Ishikawa (cell line): ENCODE data around the gene A4GNT.

Experiments
- CEBPB ChIP-seq: IDR thresholded peaks from 2 replicates; pipeline ENCODE4 v1.6.1; 2012
- CREB1 ChIP-seq: IDR thresholded peaks from 2 replicates; pipeline ENCODE4 v1.6.1; 2012; ENCODE audit warnings: low read depth
- EGR1 ChIP-seq: IDR thresholded peaks from 2 replicates; pipeline ENCODE4 v1.6.1; 2012
- EP300 ChIP-seq: IDR thresholded peaks from 2 replicates; pipeline ENCODE4 v1.6.1; 2012; ENCODE audit warnings: borderline replicate concordance
- FOXM1 ChIP-seq: IDR thresholded peaks from 2 replicates; pipeline ENCODE4 v1.6.1; 2012; ENCODE audit warnings: low read depth, borderline replicate concordance
- NFIC ChIP-seq: IDR thresholded peaks from 2 replicates; pipeline ENCODE4 v1.6.1; 2012
- RAD21 ChIP-seq: IDR thresholded peaks from 2 replicates; pipeline ENCODE4 v1.6.1; 2012; ENCODE audit warnings: low read depth
- TAF1 ChIP-seq: IDR thresholded peaks from 2 replicates; pipeline ENCODE4 v1.6.1; 2012; ENCODE audit warnings: low read depth, mild to moderate bottlenecking
- TCF12 ChIP-seq: IDR thresholded peaks from 2 replicates; pipeline ENCODE4 v1.6.1; 2012; ENCODE audit warnings: low read depth
- TEAD4 ChIP-seq: IDR thresholded peaks from 2 replicates; pipeline ENCODE4 v1.6.1; 2012
- YY1 ChIP-seq: IDR thresholded peaks from 2 replicates; pipeline ENCODE4 v1.6.1; 2012; ENCODE audit warnings: low read depth
- ZBTB7A ChIP-seq: IDR thresholded peaks from 2 replicates; pipeline ENCODE4 v1.6.1; 2012; ENCODE audit warnings: low read depth
- TF ChIP-seq, protein P1 (sequence below): IDR thresholded peaks from 2 replicates; pipeline ENCODE4 v1.6.1; 2012
- TF ChIP-seq, protein P2 (sequence below): IDR thresholded peaks from 2 replicates; pipeline ENCODE4 v1.6.1; 2012
- TF ChIP-seq, protein P3 (sequence below): IDR thresholded peaks from 2 replicates; pipeline ENCODE4 v1.6.1; 2012; ENCODE audit warnings: low read depth, mild to moderate bottlenecking

A4GNT gene

DNA sequence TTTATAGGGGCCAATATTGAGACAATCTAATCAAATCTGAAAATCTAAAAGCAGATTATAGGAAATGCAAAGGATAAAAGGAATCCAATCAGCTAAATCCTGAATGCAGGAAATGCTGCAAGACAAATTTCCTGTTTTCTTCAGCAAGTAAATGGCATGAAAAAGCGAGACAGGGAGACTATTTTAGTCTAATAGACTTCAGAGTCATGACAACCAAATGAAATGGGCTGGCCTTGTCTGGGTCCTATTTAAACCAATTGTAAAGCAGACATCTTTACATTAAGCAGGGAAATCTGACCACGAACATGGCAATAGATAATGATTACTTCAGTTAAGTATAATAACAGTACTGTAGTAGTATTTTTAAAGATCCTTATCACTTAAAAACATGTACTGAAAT lies 40.4 kb upstream of the A4GNT start:
- TF ChIP-seq CEBPB (no peak), EGR1 (no peak), TAF1 (no peak), NFIC (no peak), EP300 (no peak), FOXM1 (no peak), TEAD4 (no peak), TCF12 (no peak), ZBTB7A (no peak), RAD21 (no peak), CREB1 (no peak), YY1 (no peak)
- TF ChIP-seq, protein P1, sequence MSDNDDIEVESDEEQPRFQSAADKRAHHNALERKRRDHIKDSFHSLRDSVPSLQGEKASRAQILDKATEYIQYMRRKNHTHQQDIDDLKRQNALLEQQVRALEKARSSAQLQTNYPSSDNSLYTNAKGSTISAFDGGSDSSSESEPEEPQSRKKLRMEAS = no peak
- TF ChIP-seq, protein P2, sequence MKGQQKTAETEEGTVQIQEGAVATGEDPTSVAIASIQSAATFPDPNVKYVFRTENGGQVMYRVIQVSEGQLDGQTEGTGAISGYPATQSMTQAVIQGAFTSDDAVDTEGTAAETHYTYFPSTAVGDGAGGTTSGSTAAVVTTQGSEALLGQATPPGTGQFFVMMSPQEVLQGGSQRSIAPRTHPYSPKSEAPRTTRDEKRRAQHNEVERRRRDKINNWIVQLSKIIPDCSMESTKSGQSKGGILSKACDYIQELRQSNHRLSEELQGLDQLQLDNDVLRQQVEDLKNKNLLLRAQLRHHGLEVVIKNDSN = no peak
- TF ChIP-seq, protein P3, sequence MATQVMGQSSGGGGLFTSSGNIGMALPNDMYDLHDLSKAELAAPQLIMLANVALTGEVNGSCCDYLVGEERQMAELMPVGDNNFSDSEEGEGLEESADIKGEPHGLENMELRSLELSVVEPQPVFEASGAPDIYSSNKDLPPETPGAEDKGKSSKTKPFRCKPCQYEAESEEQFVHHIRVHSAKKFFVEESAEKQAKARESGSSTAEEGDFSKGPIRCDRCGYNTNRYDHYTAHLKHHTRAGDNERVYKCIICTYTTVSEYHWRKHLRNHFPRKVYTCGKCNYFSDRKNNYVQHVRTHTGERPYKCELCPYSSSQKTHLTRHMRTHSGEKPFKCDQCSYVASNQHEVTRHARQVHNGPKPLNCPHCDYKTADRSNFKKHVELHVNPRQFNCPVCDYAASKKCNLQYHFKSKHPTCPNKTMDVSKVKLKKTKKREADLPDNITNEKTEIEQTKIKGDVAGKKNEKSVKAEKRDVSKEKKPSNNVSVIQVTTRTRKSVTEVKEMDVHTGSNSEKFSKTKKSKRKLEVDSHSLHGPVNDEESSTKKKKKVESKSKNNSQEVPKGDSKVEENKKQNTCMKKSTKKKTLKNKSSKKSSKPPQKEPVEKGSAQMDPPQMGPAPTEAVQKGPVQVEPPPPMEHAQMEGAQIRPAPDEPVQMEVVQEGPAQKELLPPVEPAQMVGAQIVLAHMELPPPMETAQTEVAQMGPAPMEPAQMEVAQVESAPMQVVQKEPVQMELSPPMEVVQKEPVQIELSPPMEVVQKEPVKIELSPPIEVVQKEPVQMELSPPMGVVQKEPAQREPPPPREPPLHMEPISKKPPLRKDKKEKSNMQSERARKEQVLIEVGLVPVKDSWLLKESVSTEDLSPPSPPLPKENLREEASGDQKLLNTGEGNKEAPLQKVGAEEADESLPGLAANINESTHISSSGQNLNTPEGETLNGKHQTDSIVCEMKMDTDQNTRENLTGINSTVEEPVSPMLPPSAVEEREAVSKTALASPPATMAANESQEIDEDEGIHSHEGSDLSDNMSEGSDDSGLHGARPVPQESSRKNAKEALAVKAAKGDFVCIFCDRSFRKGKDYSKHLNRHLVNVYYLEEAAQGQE = no peak

DNA sequence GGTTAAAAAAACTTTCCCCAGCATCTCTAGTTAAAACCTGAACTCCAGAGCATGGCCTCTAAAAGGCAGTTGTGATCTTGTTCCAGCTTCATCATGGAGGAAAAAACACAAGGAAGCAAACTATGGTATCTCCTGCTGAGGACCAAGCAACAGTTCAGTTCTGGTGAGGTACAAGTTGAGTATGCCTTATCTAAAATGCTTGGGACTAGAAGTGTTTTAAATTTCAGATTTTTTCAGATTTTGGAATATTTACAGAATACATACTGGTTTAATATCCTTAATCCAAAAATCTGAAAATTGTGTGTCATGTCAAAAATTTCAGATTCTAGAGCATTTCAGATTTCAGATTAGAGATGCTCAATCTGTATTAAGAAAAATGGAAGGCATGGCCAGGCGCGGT lies 32.9 kb upstream of the A4GNT start:
- no peak for TF ChIP-seq TAF1

DNA sequence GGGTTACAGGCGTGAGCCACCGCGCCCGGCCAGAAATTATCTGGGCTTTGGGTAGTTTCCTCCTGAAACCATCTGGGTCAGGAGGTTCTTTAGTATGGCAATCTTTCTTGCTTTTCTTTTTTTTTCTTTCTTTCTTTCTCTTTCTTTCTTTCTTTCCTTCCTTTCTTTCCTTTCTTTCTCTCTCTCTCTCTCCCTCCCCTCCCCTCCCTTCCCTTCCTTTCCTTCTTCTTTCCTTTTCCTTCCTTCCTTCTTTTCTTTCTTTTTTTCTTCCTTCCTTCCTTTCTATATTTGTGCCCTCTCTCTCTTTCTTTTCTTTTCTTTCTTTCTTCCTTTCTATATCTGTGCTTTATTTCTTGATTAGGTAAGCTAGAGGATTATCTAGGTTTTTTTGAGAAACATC lies 25.6 kb upstream of the A4GNT start:
- TF ChIP-seq, protein P1 = no peak
- TF ChIP-seq TAF1 = no peak
- TF ChIP-seq, protein P2 = no peak
- no peak for TF ChIP-seq ZBTB7A
- no peak for TF ChIP-seq TCF12
- no peak for TF ChIP-seq CEBPB
- no peak for TF ChIP-seq EP300
- TF ChIP-seq TEAD4 = no peak

DNA sequence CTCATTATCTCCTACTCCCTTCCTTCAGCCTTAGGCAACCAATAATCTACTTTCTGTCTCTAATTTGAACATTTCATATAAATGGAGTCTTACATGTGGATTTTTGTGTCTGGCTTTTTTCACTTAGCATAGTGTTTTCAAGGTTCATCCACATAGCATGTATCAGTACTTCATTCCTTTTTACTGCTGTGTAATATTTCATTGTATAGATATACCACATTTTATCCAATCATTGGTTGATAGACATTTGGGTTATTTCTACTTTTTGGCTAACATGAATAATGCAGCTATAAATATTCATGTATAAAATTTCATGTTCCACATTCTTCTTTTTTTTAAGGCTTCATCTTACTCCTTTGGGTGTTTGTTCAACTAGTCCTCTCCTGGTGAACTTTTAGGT lies 22.3 kb upstream of the A4GNT start:
- TF ChIP-seq TAF1 = no peak
- no peak for TF ChIP-seq ZBTB7A
- TF ChIP-seq, protein P2 = no peak

DNA sequence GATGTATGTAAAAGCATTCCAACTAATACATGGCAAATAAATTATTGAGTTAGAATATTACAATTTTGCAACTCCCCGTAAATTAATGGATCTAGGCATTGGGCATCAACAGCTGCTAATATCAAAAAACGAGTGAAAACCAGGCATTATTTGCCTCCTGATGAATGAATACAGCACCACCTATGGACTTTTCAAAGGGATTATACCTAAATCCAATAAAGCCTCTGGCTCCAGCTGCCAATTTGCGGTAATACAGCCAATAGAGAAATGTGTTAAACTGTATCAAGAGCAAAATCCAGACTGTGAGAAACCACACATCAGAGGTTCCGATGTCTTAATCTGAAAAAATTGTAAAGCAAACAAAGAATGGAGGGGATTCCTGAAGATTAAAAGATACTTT lies 16.3 kb upstream of the A4GNT start:
- no peak for TF ChIP-seq CEBPB
- no peak for TF ChIP-seq EGR1
- TF ChIP-seq, protein P3 = no peak
- TF ChIP-seq CREB1 = no peak
- TF ChIP-seq NFIC = no peak
- no peak for TF ChIP-seq EP300
- no peak for TF ChIP-seq YY1
- TF ChIP-seq TCF12 = no peak
- no peak for TF ChIP-seq FOXM1

DNA sequence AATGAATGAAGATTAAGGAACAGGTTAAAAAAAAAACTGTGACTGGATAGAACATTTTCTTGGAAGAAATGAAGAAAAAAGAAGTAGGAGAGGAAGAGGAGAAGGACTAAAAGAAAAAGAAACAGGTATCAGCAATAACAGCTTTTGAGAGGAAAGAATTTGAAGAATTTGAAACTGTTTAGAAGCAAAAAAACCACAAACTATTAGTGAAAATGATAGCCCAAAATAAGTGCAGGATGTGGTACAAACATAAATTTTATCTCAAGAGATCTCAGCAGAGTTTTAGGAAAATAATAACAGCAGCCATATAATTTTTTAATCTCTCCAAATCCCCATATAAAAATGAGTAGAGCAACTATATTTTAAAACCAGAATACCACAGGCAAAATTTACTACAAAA lies 8.8 kb upstream of the A4GNT start:
- TF ChIP-seq ZBTB7A = no peak
- TF ChIP-seq CEBPB = no peak
- TF ChIP-seq, protein P2 = no peak
- no peak for TF ChIP-seq RAD21
- no peak for TF ChIP-seq EP300
- TF ChIP-seq, protein P1 = no peak
- no peak for TF ChIP-seq EGR1
- TF ChIP-seq TCF12 = no peak
- TF ChIP-seq YY1 = no peak
